ACC112 (cell line): Measurements from ENCODE around the gene TACC2.
"Not testable (repeated sequence)": the region's sequence is repeated elsewhere in the genome, so short reads cannot be mapped to it uniquely, and the experiment has no call there.

Experiments
- H2AFZ ChIP-seq: fragments of 200-600 bp; sonication (generic); one replicate; pipeline ENCODE4 v1.6.0; 2017; ENCODE audit warnings: antibody characterized with exemption, low read length; ENCODE audit not compliant: unreplicated experiment
- H3K27ac ChIP-seq: fragments of 200-600 bp; sonication (generic); 2 replicates; pipeline ENCODE4 v1.5.1; 2014; ENCODE audit warnings: low read depth, mild to moderate bottlenecking, antibody characterized with exemption, low read length, moderate library complexity
- H3K27me3 ChIP-seq: fragments of 200-600 bp; sonication (generic); 2 replicates; pipeline ENCODE4 v1.6.1; 2014; ENCODE audit warnings: mild to moderate bottlenecking, antibody characterized with exemption, low read length, moderate library complexity, mixed read lengths; ENCODE audit not compliant: insufficient read depth
- H3K36me3 ChIP-seq: fragments of 200-600 bp; sonication (generic); 2 replicates; pipeline ENCODE4 v1.6.1; 2016; ENCODE audit warnings: mild to moderate bottlenecking, antibody characterized with exemption, low read length, moderate library complexity, mixed read lengths; ENCODE audit not compliant: insufficient read depth
- H3K4me1 ChIP-seq: fragments of 200-600 bp; sonication (generic); one replicate; pipeline ENCODE4 v1.6.1; 2016; ENCODE audit warnings: low read length, mixed read lengths; ENCODE audit not compliant: insufficient read depth, unreplicated experiment, control insufficient read depth
- H3K4me3 ChIP-seq: fragments of 200-600 bp; sonication (generic); 2 replicates; pipeline ENCODE4 v1.5.1; 2014; ENCODE audit warnings: mild to moderate bottlenecking, low read depth, low read length
- H3K79me2 ChIP-seq: fragments of 200-600 bp; sonication (generic); one replicate; pipeline ENCODE4 v1.6.0; 2016; ENCODE audit warnings: low read length; ENCODE audit not compliant: control insufficient read depth, unreplicated experiment, insufficient read depth

Gene TACC2

DNA sequence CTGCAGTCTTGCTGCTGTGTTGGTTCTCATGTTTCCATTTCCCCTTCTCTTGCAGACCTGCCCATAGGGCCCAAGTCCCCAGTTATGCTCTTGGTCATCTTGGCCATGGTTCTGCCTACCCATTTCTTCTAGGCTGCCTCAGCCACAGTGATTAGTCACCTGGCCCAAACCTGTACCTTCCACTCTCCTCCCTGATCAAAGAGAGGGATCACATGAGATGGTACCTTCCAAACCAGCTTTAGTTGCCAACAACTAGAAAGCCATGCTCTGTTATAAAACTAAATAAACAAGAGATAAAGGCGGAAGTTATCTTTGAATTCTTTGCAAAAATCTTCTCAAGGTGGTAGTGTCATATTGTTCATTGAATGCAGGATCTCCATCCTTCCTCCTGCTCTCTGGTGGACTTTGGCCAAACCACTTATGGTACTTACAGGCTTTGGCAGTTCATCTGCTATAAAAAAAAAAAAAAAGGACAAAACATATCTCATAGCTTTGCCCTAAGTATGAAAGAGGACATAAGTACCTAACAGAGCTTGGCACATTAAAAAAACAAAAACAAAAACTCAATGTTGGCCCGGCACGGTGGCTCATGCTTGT lies 25.8 kb downstream of the TACC2 start:
- Histone ChIP-seq H3K4me1 (no peaks in the 10 kb centered on the region), H3K36me3 (no peaks in the 10 kb centered on the region), H3K79me2 (no peaks in the 10 kb centered on the region), H3K4me3 (no peak overlapping the region), H3K27me3 (peaks cover 17% of the 10 kb centered on the region; the same call in 1 of the 2 replicates), H2AFZ (no peak overlapping the region), H3K27ac (no peak overlapping the region)

DNA sequence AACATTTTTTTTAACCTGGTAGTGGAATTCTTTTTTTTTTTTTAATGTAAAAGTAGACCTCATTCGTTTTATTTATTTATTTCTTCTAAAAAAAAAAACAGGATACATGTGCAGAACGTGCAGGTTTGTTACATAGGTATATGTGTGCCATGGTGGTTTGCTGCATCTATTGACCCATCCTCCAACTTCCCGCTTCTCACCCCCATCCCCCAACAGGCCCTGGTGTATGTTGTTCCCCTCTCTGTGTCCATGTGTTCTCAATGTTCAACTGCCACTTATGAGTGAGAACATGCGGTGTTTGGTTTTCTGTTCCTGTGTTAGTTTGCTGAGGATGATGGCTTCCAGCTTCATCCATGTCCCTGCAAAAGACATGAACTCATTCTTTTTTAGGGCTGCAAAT lies 29.0 kb downstream of the TACC2 start:
- not testable (repeated sequence) for H3K4me3 ChIP-seq, H3K4me1 ChIP-seq, H3K79me2 ChIP-seq, H2AFZ ChIP-seq, H3K36me3 ChIP-seq, H3K27ac ChIP-seq
- H3K27me3 ChIP-seq = peaks cover 11% of the 10 kb centered on the region; the same call in 1 of the 2 replicates

DNA sequence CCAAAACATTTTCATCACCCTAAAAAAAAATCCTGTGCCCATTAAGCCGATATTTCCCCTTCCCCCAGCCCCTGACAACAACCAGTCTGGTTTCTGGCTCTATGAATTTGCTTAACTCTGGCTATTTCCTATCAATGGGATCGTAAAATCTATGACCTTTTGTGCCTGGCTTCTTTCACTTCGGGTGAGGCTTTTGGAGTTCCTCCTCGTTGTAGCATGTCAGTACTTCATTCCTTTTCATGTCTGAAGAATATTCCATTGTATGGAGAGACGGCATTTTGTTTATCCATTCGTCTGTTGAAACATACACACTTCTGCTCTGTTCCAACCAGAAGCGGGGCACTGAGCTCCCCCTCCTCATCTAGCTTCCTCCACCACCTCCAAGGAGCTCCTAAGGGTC lies 29.5 kb downstream of the TACC2 start:
- no peak overlapping the region for H3K4me3 ChIP-seq

DNA sequence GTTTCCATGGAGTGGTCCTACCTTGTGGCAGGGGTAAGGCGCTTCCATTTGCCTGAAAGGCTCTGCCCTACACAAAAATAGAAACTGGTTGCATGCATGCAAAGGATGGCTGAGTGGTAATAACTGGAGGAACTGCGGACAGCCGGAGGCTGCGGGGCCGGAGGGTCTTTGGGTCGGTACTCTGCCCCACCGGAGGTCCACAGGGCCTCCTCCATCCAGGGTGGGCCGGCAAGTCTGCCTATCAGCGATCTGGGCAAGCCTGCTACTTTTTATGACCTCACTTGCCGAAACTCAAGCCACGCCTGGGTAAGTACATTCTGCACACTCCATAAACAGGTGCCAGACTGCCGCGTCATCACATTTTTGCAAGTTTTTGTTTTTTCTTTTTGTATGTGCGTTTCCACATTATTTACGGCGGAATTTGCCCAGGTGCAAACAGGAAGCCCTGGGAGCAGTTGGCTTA lies 30.0 kb downstream of the TACC2 start:
- Histone ChIP-seq H3K79me2 (no peaks in the 10 kb centered on the region), H3K27ac (no peak overlapping the region), H3K36me3 (no peaks in the 10 kb centered on the region), H3K4me3 (no peak overlapping the region), H2AFZ (no peak overlapping the region), H3K27me3 (peaks cover 3% of the 10 kb centered on the region; the same call in 1 of the 2 replicates), H3K4me1 (no peaks in the 10 kb centered on the region)

More for the DNA sequence above, 29.5 kb downstream of the TACC2 start:
- Histone ChIP-seq H3K4me1 (no peaks in the 10 kb centered on the region), H2AFZ (no peak overlapping the region), H3K36me3 (no peaks in the 10 kb centered on the region), H3K27ac (no peak overlapping the region), H3K79me2 (no peaks in the 10 kb centered on the region), H3K27me3 (peaks cover 5% of the 10 kb centered on the region; the same call in 1 of the 2 replicates)

DNA sequence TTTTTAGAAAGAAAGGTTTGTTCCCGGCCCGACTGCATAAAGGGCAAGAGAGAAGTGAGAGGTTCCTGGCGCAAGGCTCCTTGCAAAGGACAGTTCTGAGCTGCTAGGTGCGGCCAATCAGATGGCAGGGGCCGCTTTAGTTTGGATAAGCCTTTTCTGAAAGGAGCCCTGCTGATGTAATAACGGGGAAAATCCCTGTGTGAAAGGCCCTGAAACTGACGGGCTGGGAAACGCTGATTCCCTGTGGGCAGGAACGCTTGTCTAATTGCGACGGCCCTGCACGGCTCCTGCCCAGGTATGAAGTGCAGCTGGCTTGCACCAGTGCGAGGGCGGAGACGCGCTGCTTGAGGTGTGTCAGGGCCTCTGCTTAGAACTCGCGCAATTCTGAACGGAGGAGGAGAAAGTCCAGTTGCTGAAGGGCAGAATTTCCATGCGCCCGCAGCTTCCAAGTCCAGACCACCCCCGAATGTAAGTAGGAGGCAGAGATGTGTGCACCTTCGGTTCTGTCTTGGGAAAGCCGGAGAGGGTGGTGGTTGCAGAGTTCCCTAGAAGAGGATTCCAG lies 30.5 kb downstream of the TACC2 start:
- Histone ChIP-seq H3K4me1 (no peaks in the 10 kb centered on the region), H2AFZ (no peak overlapping the region), H3K27ac (no peak overlapping the region)

DNA sequence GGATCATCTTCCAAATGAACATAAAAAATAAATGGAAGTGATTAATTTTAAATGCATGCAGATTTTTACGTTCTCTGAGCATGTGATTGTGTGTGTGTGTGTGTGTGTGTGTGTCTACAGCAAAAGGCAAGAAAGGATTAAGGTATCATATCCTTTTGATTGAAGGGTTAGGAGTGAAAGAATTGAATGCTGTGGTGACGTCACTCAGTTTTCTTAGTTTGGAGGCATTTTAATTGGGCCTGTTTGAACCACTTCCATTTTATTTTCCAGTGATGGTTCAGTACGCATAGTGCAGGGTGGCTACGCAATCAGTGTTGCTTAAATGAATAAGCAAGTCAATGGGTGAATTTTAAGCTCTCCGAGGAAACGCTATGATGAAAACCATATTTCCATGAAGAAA lies 31.3 kb downstream of the TACC2 start:
- no peaks in the 10 kb centered on the region for H3K79me2 ChIP-seq
- no peaks in the 10 kb centered on the region; the same call in 1 of the 2 replicates for H3K27me3 ChIP-seq
- H3K4me1 ChIP-seq = no peaks in the 10 kb centered on the region
- no peak overlapping the region for H2AFZ ChIP-seq
- no peak overlapping the region for H3K4me3 ChIP-seq
- H3K27ac ChIP-seq = no peak overlapping the region
- no peaks in the 10 kb centered on the region for H3K36me3 ChIP-seq

More for the DNA sequence above, 30.5 kb downstream of the TACC2 start:
- Histone ChIP-seq H3K4me3 (no peak overlapping the region), H3K27me3 (peaks cover 2% of the 10 kb centered on the region; the same call in 1 of the 2 replicates), H3K36me3 (no peaks in the 10 kb centered on the region), H3K79me2 (no peaks in the 10 kb centered on the region)

DNA sequence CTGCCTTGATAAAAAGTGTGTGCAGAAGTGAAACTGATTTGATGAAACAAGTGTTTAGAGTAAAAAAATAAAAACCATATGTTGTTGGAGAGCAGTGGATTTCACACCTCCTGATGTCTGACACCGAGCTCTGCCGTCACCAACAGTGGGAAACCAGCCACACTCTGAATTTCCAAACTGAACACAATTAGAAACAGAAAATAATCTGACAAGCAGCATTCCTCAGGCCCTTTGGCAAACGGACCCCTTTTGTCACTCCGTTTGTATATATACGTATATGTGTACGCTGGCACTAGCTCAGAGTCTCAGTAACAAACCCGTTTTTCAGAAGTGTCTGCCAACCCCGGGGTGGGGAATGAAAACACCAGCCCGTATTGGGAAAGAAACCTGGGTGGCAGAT lies 32.4 kb downstream of the TACC2 start:
- H3K4me1 ChIP-seq = no peaks in the 10 kb centered on the region
- H3K79me2 ChIP-seq = no peaks in the 10 kb centered on the region
- H3K36me3 ChIP-seq = no peaks in the 10 kb centered on the region
- no peak overlapping the region for H3K27ac ChIP-seq
- H3K27me3 ChIP-seq = no peaks in the 10 kb centered on the region; the same call in 1 of the 2 replicates
- H2AFZ ChIP-seq = peak overlapping the region; percentile 48
- no peak overlapping the region for H3K4me3 ChIP-seq

DNA sequence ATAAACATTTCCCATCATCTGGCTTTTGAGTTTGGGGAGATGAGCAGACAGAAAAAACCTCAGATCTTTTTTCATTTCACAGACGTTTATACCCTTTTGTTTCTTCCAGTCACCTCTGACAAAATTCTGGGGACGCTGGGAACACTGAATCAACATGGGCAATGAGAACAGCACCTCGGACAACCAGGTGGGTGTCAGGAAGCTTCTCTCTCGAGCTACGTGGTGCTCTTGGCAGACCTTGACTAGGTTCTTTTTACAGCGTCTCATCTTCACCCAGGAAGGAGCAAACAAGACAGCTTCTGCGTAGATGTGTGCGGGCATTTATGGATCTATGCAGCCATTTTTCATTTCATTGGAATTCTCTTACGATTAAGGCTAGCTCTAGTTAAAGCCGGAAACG lies 32.9 kb downstream of the TACC2 start:
- H3K4me3 ChIP-seq = no peak overlapping the region
- no peak overlapping the region for H3K27ac ChIP-seq
- H2AFZ ChIP-seq = no peak overlapping the region
- no peaks in the 10 kb centered on the region for H3K36me3 ChIP-seq
- H3K79me2 ChIP-seq = no peaks in the 10 kb centered on the region
- no peaks in the 10 kb centered on the region; the same call in 1 of the 2 replicates for H3K27me3 ChIP-seq
- no peaks in the 10 kb centered on the region for H3K4me1 ChIP-seq

DNA sequence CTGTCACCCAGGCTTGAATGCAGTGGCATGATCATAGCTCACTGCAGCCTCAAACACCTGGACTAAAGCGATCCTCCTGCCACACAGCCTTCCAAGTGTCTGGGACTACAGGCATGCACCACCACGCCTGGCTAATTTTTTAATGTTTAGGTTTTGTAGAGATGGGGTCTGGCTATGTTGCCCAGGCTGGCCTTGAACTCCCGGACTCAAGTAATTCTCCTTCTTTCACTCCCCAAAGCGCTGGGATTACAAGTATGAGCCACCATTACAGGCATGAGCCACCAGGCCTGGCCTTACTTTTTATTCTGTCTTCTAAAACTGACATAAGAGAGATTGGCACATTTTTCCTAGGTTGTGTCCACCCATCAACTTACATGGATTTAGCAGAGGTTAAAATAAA lies 33.3 kb downstream of the TACC2 start:
- Histone ChIP-seq H3K4me3 (no peak overlapping the region), H3K36me3 (no peaks in the 10 kb centered on the region), H3K4me1 (no peaks in the 10 kb centered on the region), H3K27me3 (no peaks in the 10 kb centered on the region; the same call in 1 of the 2 replicates), H2AFZ (no peak overlapping the region), H3K27ac (no peak overlapping the region), H3K79me2 (no peaks in the 10 kb centered on the region)

DNA sequence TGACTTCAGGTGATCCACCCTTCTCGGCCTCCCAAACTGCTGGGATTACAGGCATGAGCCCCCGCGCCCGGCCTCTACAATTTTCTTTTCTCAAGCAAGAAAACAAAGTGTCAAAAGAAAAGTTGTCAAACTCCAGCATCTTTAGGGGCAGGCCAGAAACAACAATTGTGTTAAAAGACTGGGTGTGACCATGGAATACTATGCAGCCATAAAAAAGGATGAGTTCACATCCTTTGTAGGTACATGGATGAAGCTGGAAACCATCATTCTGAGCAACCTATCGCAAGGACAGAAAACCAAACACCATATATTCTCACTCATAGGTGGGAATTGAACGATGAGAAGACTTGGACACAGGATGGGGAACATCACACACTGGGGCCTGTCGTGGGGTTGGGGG lies 34.3 kb downstream of the TACC2 start:
- not testable (repeated sequence) for H3K4me1 ChIP-seq, H3K36me3 ChIP-seq, H3K27me3 ChIP-seq, H3K4me3 ChIP-seq, H3K27ac ChIP-seq, H2AFZ ChIP-seq, H3K79me2 ChIP-seq

DNA sequence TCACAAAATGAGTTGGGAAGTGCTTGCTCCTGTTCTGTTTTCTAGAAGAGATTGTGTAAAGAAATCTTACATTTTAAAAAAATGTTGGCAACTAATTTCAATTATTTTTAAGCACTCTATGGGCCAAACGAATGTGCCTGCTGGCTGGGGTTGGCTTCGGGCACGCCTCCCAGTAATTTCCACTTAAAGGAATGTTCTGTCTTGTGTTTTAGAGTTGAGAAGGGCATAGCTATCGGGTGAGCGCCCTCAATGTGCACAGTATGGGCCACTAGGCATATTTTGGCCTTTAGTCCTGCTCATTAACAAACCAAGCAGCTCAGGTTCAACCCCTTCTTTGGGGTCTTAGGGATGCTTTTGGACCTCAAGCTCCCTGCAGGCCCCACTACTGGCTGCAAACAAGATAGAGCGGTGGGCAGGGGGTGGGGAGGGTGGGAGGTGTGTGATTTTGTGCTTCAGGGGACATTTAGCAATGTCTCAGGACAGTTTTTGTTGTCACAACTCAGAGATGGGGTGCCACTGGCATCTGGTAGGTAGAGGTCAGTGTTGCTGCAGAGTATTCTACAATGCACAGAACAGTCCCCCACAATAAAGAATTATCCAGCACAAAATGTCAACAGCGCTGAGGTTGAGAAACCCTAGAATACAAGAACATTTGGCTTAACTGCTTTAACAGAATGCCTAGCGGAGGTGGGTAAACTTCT lies 40.7 kb downstream of the TACC2 start:
- Histone ChIP-seq H3K36me3 (no peaks in the 10 kb centered on the region), H3K79me2 (no peaks in the 10 kb centered on the region), H3K27me3 (no peaks in the 10 kb centered on the region; the same call in 1 of the 2 replicates), H3K4me3 (no peak overlapping the region), H3K4me1 (no peaks in the 10 kb centered on the region), H3K27ac (no peak overlapping the region), H2AFZ (no peak overlapping the region)
